ENCODE results near the gene RAB37.

DNA sequence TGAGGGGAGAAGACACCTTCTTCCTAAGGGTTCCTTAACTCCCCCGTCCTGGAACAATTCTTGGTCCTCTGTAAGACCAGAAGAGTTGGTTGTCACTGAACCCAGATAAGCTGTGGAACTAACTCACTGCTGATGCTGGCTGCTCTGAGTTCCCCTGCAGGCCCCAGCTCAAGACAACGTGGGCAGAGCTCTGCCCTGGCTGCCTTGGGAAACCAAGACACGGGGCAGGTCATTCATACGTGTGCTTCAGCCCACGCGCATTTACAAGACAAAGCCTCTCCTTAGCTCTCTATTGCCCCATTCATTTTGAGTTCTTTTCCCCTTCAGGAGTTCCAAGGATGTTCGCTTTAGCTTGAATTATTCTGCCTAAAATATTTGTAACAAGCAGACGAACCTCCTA is 42.4 kb downstream of the RAB37 start:
- TF ChIP-seq CTCF (IDR thresholded peaks at IDR 0.05) (no peak), ZFX (IDR thresholded peaks at IDR 0.05; ENCODE audit: borderline replicate concordance) (no peak)

Data from 22Rv1 (cell line).